Adrenal gland (tissue), 5 donors: ENCODE results near the gene NF1.

Experiments used
- CTCF ChIP-seq, 6 experiments: fragments of 450-650 bp in 4 of 6; fragments of 200-600 bp in 2 of 6; sonication (generic) in 1 of 6; IDR thresholded peaks; 1 replicate in 5 of 6; 2 replicates in 1 of 6; pipeline versions ENCODE4 v1.5.1 to v1.8.0; 2016 to 2021; ENCODE audit warnings: antibody characterized with exemption in 6 of 6, mild to moderate bottlenecking in 2 of 6, moderate library complexity in 1 of 6
- POLR2A ChIP-seq, 2 donors: fragments of 450-650 bp; IDR thresholded peaks; one replicate each; pipeline ENCODE4 v1.6.1; 2017; ENCODE audit warnings: antibody characterized with exemption in 2 of 2, mild to moderate bottlenecking in 2 of 2, moderate library complexity in 1 of 2
- donor health status: DM: no; HTN: no; CAD: no.

GRCh38 chr17:31283841-31284240 is 189.1 kb downstream of the NF1 start:
- TF ChIP-seq CTCF (IDR thresholded peaks at IDR 0.05) (no peak), POLR2A (IDR thresholded peaks at IDR 0.05) (no peak)
